HG03571 (cell line): ENCODE measurements around the gene PRPF39.
"Not testable (repeated sequence)": the region's sequence is repeated elsewhere in the genome, so short reads cannot be mapped to it uniquely, and the experiment has no call there.

ENCODE experiments used
- ATAC-seq: cut with Tn5 transposase; IDR thresholded peaks from one replicate; pipeline ENCODE4 v1.9.1; 2021; ENCODE audit not compliant: unreplicated experiment

The PRPF39 gene

DNA sequence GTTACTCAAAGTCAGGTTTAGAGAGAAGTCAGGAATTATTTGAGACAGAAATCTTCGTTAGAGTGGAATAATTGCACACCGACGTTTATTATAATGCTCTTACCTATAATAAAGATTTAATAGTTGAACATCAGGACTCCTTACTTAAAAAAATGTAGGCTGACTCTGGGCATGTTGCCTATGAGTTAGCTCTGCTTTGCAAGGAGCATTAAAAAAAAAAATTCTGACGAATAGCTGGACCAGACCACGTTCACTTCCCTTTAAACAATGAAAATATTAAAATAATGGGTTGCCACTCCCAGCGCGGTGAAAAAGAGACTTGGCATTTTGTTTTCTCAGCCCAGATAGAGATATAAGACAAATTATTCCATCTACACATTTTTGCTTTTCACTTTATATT lies 51.2 kb downstream of the PRPF39 start:
- no peak for ATAC-seq

DNA sequence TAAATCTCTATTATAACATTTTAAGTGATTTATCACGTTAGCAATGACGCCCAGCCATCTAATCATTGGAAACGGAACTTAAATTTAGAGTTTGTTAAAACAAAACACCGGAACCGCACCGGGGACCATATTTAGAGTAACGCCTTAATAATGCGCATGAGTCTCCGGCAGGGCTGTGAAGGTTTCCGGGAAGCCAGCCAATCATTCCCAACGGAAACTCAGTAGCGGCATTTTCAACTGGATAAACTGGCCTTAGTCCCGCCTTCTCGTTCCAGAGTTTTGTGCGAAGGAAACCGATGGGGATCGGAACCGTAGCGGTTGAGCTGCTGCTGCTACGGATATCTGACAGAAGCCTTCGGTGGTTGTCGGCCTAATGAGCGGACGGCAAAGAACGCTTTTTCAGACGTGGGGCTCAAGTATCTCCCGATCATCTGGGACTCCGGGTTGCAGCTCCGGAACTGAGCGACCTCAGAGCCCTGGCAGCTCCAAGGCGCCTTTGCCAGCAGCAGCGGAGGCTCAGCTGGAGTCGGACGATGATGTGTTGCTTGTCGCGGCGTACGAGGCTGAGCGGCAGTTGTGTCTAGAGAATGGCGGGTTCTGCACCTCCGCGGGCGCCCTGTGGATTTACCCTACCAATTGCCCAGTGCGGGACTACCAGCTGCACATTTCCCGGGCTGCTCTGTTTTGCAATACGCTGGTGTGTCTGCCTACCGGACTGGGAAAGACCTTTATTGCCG lies 51.9 kb downstream of the PRPF39 start, which contains the start of gene FANCM:
Gene FANCM (plus strand): TSS at position 272 of the 737 bp plus-strand sequence. CDS start 102 bp downstream, at position 374.
- peak; percentile 30 for ATAC-seq

DNA sequence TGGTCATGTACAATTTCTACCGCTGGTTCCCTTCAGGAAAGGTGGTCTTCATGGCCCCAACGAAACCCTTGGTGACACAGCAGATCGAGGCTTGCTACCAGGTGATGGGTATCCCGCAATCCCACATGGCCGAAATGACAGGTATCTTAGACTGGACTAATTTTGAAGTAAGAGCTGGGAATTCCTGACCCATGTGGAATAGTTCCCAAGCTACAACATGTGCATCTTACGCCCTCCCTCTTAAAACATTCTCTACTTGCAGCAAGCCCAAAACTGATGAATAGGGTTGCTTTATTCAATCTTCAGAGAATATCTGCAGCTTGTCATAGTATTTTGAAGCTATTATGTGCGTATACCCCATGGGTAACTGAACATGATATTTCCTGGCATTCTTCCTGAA lies 52.5 kb downstream of the PRPF39 start:
- no peak for ATAC-seq

DNA sequence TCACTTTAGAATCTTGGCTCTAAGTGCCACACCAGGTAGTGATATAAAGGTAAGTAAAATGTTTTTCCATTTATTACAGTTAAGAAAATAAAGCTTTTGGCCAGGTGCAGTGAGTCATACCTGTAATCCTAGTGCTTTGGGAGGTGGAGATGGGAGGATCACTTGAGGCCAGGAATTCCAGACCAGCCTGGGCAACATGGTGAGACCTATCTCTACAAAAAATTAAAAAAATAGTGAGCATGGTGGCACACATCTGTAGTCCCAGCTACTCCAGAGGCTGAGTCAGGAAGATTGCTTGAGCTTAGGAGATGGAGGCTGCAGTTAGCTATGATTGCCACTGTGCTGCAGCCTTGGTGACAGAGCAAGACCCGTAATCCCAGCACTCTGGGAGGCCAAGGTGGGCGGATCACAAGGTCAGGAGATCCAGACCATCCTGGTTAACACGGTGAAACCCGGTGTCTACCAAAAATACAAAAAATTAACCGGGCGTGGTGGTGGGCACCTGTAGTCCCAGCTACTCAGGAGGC lies 56.8 kb downstream of the PRPF39 start:
- no peak for ATAC-seq

DNA sequence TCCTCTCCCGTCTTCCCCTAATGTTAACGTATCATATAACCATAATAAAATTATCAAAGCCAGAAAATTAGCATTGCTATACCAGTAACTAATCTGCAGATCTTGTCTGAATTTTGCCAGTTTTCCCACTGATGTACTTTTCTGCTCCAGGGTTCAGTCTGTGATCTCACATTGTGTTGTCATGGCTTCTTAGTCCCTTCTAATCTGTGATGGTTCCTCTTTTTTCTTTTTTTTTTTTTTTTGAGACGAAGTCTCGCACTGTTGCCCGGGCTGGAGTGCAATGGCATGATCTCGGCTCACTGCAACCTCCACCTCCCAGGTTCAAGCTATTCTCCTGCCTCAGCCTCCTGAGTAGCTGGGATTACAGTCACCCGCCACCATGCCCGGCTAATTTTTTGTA lies 58.2 kb downstream of the PRPF39 start:
- ATAC-seq, result not testable (repeated sequence)

DNA sequence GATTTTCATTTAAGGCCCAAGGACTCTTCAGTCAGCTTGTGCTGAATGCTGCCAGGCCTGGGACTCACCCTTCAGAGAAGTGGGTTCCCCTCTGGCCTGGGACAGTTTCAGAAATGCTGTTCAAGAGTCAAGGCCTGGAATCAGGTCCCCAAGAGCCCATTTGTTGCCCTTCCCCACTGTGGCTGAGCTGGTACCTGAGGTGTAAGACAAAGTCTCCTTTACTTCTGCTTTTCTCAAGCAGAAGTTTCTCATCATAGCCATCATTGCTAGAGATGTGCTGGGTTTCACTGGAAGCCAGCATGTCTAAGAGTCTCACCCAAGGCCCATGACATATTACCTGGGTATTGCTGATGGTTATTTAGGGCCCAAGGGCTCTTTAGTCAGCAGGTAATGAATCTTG lies 60.7 kb downstream of the PRPF39 start:
- ATAC-seq, result no peak

DNA sequence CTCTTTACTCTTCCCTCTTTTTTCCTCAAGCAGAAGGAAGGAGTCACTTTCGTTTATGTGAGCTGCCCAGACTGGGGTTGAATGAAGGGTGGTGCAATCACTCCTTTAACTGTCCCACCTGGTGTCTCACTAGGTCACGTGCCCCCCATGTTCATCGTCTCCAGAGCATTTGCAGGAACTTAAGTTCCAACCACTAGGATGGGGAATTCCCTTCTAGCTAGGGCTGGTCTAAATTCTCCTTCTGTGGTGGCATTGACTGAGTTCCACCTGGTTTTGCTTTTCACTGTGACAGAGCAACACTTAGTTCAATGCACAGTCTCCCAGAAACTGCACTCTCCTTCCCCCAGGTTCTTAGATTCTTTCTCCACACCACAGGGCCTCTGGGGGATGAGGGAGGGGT lies 61.3 kb downstream of the PRPF39 start:
- no peak for ATAC-seq

DNA sequence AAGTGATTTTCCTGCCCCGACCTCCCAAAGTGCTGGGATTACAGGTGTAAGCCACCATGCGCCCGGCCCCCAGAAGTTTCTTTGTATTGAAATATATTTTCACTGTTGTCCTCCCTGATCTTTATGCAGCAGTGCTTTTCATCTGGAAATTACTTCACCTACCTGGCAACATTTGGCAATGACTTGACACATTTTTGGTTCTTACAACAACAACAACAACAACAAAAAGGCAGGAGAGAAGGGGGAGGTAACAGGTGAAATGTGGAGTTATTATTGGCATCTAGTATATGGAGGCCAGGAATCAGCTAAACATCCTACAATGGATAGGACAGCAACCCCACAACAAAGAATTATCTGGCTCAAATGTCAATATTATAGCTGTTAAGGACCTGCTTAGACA lies 65.7 kb downstream of the PRPF39 start:
- ATAC-seq, result no peak

DNA sequence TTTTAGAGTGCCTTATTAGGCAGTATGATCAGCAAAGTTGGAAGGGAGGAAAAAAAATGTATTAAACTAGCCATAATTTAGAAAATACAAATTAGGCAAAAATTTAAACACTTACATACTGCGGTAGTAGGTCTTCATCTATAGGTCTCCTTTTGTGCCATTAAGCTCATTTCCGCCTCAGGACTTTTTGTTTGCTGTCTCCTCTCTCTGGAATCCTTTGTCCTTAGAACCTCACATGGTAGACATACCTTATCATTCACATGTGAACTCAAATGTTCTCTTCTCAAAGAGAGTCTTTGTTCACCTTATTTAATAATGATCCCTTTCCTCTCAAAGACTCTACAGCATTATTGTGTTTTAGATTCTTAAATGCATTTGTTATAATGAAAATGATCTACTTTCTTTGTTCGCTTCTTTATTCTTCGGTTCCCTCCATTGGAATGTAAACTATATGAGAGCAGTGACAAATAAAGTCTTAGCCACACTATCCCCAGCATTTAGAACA lies 66.5 kb downstream of the PRPF39 start:
- ATAC-seq, result no peak

DNA sequence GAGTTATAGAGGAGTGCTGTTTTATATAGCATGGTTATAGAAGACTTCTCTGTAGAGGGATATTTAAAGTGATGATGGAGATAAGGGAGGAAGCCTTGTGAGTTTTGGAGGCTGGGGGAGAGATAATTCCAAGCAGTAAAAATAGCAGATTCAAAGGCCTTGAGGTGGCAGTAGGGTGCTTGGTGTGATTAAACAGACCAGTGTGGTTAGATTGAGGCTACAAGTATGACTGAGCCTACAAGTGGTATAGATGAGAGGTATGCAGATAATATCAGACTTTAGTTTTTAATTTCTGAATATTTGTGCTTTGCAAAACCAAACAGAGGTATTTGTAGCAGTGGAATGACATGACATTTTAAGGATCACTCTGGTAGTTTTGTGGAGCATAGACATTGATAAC lies 72.2 kb downstream of the PRPF39 start:
- ATAC-seq, result no peak
